GM23338 (cell line): ENCODE results near the gene MAN2A2.

ENCODE experiments used
- CREB1 ChIP-seq: fragments of 250-450 bp; sonication (Bioruptor Pico); IDR thresholded peaks from 2 replicates; pipeline ENCODE4 v1.5.0; 2020; ENCODE audit warnings: low read depth, mild to moderate bottlenecking, moderate library complexity
- EZH2 ChIP-seq: fragments of 200-600 bp; sonication (generic); IDR thresholded peaks from one replicate; pipeline ENCODE4 v1.8.0; 2017; ENCODE audit warnings: antibody characterized with exemption, mild to moderate bottlenecking, low read depth; ENCODE audit not compliant: unreplicated experiment
- EZH2phosphoT487 ChIP-seq: fragments of 200-600 bp; sonication (generic); IDR thresholded peaks from one replicate; pipeline ENCODE4 v1.8.1; 2018; ENCODE audit warnings: antibody characterized with exemption; ENCODE audit not compliant: unreplicated experiment
- JUNB ChIP-seq: IDR thresholded peaks from one replicate; pipeline ENCODE4 v1.6.1; 2016; ENCODE audit warnings: antibody characterized with exemption; ENCODE audit not compliant: unreplicated experiment
- POLR2AphosphoS5 ChIP-seq: IDR thresholded peaks from 2 replicates; pipeline ENCODE4 v1.6.1; 2016; ENCODE audit warnings: antibody characterized with exemption, low read depth
- REST ChIP-seq: IDR thresholded peaks from one replicate; pipeline ENCODE4 v1.6.1; 2018; ENCODE audit warnings: antibody characterized with exemption; ENCODE audit not compliant: unreplicated experiment
- STAT1 ChIP-seq: IDR thresholded peaks from one replicate; pipeline ENCODE4 v1.6.1; 2016; ENCODE audit warnings: antibody characterized with exemption; ENCODE audit not compliant: unreplicated experiment
- TF ChIP-seq, protein P1 (sequence below), 2 experiments: fragments of 200-600 bp in 1 of 2; sonication (generic) in 1 of 2; conservative IDR thresholded peaks; 2 replicates each; pipeline versions ENCODE4 v1.5.1 to v1.6.1; 2016 to 2017; ENCODE audit warnings: antibody characterized with exemption in 2 of 2, low read depth in 2 of 2, mild to moderate bottlenecking in 2 of 2, moderate library complexity in 1 of 2
- TF ChIP-seq, protein P2 (sequence below): IDR thresholded peaks from 2 replicates; pipeline ENCODE4 v1.6.1; 2016; ENCODE audit warnings: antibody characterized with exemption

- TF ChIP-seq, protein P1, sequence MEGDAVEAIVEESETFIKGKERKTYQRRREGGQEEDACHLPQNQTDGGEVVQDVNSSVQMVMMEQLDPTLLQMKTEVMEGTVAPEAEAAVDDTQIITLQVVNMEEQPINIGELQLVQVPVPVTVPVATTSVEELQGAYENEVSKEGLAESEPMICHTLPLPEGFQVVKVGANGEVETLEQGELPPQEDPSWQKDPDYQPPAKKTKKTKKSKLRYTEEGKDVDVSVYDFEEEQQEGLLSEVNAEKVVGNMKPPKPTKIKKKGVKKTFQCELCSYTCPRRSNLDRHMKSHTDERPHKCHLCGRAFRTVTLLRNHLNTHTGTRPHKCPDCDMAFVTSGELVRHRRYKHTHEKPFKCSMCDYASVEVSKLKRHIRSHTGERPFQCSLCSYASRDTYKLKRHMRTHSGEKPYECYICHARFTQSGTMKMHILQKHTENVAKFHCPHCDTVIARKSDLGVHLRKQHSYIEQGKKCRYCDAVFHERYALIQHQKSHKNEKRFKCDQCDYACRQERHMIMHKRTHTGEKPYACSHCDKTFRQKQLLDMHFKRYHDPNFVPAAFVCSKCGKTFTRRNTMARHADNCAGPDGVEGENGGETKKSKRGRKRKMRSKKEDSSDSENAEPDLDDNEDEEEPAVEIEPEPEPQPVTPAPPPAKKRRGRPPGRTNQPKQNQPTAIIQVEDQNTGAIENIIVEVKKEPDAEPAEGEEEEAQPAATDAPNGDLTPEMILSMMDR (conservative IDR thresholded peaks at IDR 0.05; ENCODE audit: low read depth in 2 of 2) = no peak
- TF ChIP-seq EZH2 (no peak), POLR2AphosphoS5 (no peak), REST (no peak), EZH2phosphoT487 (no peak), STAT1 (no peak), CREB1 (CRISPR knock-in tag) (no peak), JUNB (no peak)
- TF ChIP-seq, protein P2, sequence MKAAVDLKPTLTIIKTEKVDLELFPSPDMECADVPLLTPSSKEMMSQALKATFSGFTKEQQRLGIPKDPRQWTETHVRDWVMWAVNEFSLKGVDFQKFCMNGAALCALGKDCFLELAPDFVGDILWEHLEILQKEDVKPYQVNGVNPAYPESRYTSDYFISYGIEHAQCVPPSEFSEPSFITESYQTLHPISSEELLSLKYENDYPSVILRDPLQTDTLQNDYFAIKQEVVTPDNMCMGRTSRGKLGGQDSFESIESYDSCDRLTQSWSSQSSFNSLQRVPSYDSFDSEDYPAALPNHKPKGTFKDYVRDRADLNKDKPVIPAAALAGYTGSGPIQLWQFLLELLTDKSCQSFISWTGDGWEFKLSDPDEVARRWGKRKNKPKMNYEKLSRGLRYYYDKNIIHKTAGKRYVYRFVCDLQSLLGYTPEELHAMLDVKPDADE = no peak
These were observed 9.6 kb downstream of the MAN2A2 start for GRCh38 chr15:90912770-90913075.
